ENCODE results near the gene KCNIP4.

Gene KCNIP4

GRCh38 chr4:21775703-21776102, 172.9 kb downstream of the KCNIP4 start:
- DNase-seq (ENCODE audit: low read depth, low spot score): no peak
- no peaks in the 10 kb centered on the region for H3K9me3 ChIP-seq (ENCODE audit: control insufficient read depth, insufficient read depth, low read length)
- no peaks in the 10 kb centered on the region for H3K36me3 ChIP-seq (ENCODE audit: control insufficient read depth, insufficient read depth, low read length)
- H3K27me3 ChIP-seq (ENCODE audit: control insufficient read depth, insufficient read depth, low read length): no peaks in the 10 kb centered on the region
- H3K4me3 ChIP-seq (ENCODE audit: low read length): no peak overlapping the region
- no CpG with 5 or more reads among the region's 3 CpGs for WGBS (ENCODE audit: insufficient coverage, insufficient read length)
- no peaks in the 10 kb centered on the region for H3K4me1 ChIP-seq (ENCODE audit: control insufficient read depth, insufficient read depth, low read length)
- no peak overlapping the region for H3K27ac ChIP-seq (ENCODE audit: low read length)

- H3K9me3 ChIP-seq (ENCODE audit: control insufficient read depth, insufficient read depth, low read length): no peaks in the 10 kb centered on the region
- no peak for DNase-seq (ENCODE audit: low read depth, low spot score)
- no peaks in the 10 kb centered on the region for H3K4me1 ChIP-seq (ENCODE audit: control insufficient read depth, insufficient read depth, low read length)
- H3K27ac ChIP-seq (ENCODE audit: low read length): no peak overlapping the region
- 100% methylated on average over 1 of the region's 4 CpGs for WGBS (ENCODE audit: insufficient coverage, insufficient read length)
- H3K36me3 ChIP-seq (ENCODE audit: control insufficient read depth, insufficient read depth, low read length): no peaks in the 10 kb centered on the region
- H3K4me3 ChIP-seq (ENCODE audit: low read length): no peak overlapping the region
- no peaks in the 10 kb centered on the region for H3K27me3 ChIP-seq (ENCODE audit: control insufficient read depth, insufficient read depth, low read length)
Measured at GRCh38 chr4:21769404-21770147, 179.0 kb downstream of the KCNIP4 start.

- Histone ChIP-seq H3K9me3 (ENCODE audit: control insufficient read depth, insufficient read depth, low read length) (no peaks in the 10 kb centered on the region), H3K27ac (ENCODE audit: low read length) (no peak overlapping the region), H3K4me3 (ENCODE audit: low read length) (no peak overlapping the region), H3K27me3 (ENCODE audit: control insufficient read depth, insufficient read depth, low read length) (no peaks in the 10 kb centered on the region), H3K36me3 (ENCODE audit: control insufficient read depth, insufficient read depth, low read length) (no peaks in the 10 kb centered on the region), H3K4me1 (ENCODE audit: control insufficient read depth, insufficient read depth, low read length) (no peaks in the 10 kb centered on the region)
- WGBS (ENCODE audit: insufficient coverage, insufficient read length): no CpG with 5 or more reads among the region's 6 CpGs
- peak; percentile 27 for DNase-seq (ENCODE audit: low read depth, low spot score)
Measured at GRCh38 chr4:21768349-21769310, 179.9 kb downstream of the KCNIP4 start.

GRCh38 chr4:21765810-21766407, 182.7 kb downstream of the KCNIP4 start:
- H3K36me3 ChIP-seq (ENCODE audit: control insufficient read depth, insufficient read depth, low read length): no peaks in the 10 kb centered on the region
- peak; percentile 60 for DNase-seq (ENCODE audit: low read depth, low spot score)
- no peak overlapping the region for H3K27ac ChIP-seq (ENCODE audit: low read length)
- no peaks in the 10 kb centered on the region for H3K9me3 ChIP-seq (ENCODE audit: control insufficient read depth, insufficient read depth, low read length)
- no peak overlapping the region for H3K4me3 ChIP-seq (ENCODE audit: low read length)
- no CpG with 5 or more reads among the region's 8 CpGs for WGBS (ENCODE audit: insufficient coverage, insufficient read length)
- H3K27me3 ChIP-seq (ENCODE audit: control insufficient read depth, insufficient read depth, low read length): no peaks in the 10 kb centered on the region
- no peaks in the 10 kb centered on the region for H3K4me1 ChIP-seq (ENCODE audit: control insufficient read depth, insufficient read depth, low read length)

DNA sequence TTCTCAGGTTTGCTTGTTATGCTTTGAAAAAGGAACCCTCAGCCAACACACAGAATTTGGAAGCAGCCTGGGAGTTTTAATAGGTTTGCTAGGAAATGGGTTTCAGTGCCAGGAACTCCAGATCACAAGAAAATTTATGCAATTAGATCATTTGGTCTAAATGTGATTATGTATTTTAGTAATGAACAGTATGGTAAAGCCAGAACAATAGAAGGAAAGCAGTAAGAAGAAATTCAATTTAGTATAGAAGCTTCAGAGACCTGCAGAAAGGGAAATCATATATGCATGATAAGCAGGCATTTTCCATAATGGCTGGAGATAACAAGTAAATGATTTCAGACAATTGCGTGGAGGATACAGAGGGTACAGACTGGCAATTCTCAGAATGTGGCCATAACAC, 184.7 kb downstream of the KCNIP4 start:
- WGBS (ENCODE audit: insufficient coverage, insufficient read length): no CpG with 5 or more reads among the region's 1 CpG
- no peaks in the 10 kb centered on the region for H3K9me3 ChIP-seq (ENCODE audit: control insufficient read depth, insufficient read depth, low read length)
- H3K27ac ChIP-seq (ENCODE audit: low read length): no peak overlapping the region
- H3K4me1 ChIP-seq (ENCODE audit: control insufficient read depth, insufficient read depth, low read length): no peaks in the 10 kb centered on the region
- H3K27me3 ChIP-seq (ENCODE audit: control insufficient read depth, insufficient read depth, low read length): no peaks in the 10 kb centered on the region
- no peak for DNase-seq (ENCODE audit: low read depth, low spot score)
- no peaks in the 10 kb centered on the region for H3K36me3 ChIP-seq (ENCODE audit: control insufficient read depth, insufficient read depth, low read length)
- no peak overlapping the region for H3K4me3 ChIP-seq (ENCODE audit: low read length)

GRCh38 chr4:21757248-21757647, 191.3 kb downstream of the KCNIP4 start:
- no peak for DNase-seq (ENCODE audit: low read depth, low spot score)
- no CpG with 5 or more reads among the region's 2 CpGs for WGBS (ENCODE audit: insufficient coverage, insufficient read length)
- no peak overlapping the region for H3K27ac ChIP-seq (ENCODE audit: low read length)
- no peaks in the 10 kb centered on the region for H3K27me3 ChIP-seq (ENCODE audit: control insufficient read depth, insufficient read depth, low read length)
- H3K9me3 ChIP-seq (ENCODE audit: control insufficient read depth, insufficient read depth, low read length): no peaks in the 10 kb centered on the region
- H3K4me1 ChIP-seq (ENCODE audit: control insufficient read depth, insufficient read depth, low read length): no peaks in the 10 kb centered on the region; the same call in 1 of the 2 replicates
- no peaks in the 10 kb centered on the region for H3K36me3 ChIP-seq (ENCODE audit: control insufficient read depth, insufficient read depth, low read length)
- no peak overlapping the region for H3K4me3 ChIP-seq (ENCODE audit: low read length)

GRCh38 chr4:21753084-21753760, 195.3 kb downstream of the KCNIP4 start:
- no CpG with 5 or more reads among the region's 3 CpGs for WGBS (ENCODE audit: insufficient coverage, insufficient read length)
- Histone ChIP-seq H3K9me3 (ENCODE audit: control insufficient read depth, insufficient read depth, low read length) (no peaks in the 10 kb centered on the region), H3K27me3 (ENCODE audit: control insufficient read depth, insufficient read depth, low read length) (no peaks in the 10 kb centered on the region), H3K27ac (ENCODE audit: low read length) (no peak overlapping the region), H3K4me1 (ENCODE audit: control insufficient read depth, insufficient read depth, low read length) (peaks cover 1% of the 10 kb centered on the region; the same call in 1 of the 2 replicates), H3K36me3 (ENCODE audit: control insufficient read depth, insufficient read depth, low read length) (no peaks in the 10 kb centered on the region), H3K4me3 (ENCODE audit: low read length) (no peak overlapping the region)
- DNase-seq (ENCODE audit: low read depth, low spot score): no peak

- no peak for DNase-seq (ENCODE audit: low read depth, low spot score)
- peaks cover 1% of the 10 kb centered on the region; the same call in 1 of the 2 replicates for H3K4me1 ChIP-seq (ENCODE audit: control insufficient read depth, insufficient read depth, low read length)
- no peaks in the 10 kb centered on the region for H3K36me3 ChIP-seq (ENCODE audit: control insufficient read depth, insufficient read depth, low read length)
- no peaks in the 10 kb centered on the region for H3K27me3 ChIP-seq (ENCODE audit: control insufficient read depth, insufficient read depth, low read length)
- no peak overlapping the region for H3K27ac ChIP-seq (ENCODE audit: low read length)
- no peaks in the 10 kb centered on the region for H3K9me3 ChIP-seq (ENCODE audit: control insufficient read depth, insufficient read depth, low read length)
- H3K4me3 ChIP-seq (ENCODE audit: low read length): no peak overlapping the region
Measured at GRCh38 chr4:21752616-21753015, 196.0 kb downstream of the KCNIP4 start.

- no peak for DNase-seq (ENCODE audit: low read depth, low spot score)
- Histone ChIP-seq H3K4me1 (ENCODE audit: control insufficient read depth, insufficient read depth, low read length) (peaks cover 1% of the 10 kb centered on the region; the same call in 1 of the 2 replicates), H3K27me3 (ENCODE audit: control insufficient read depth, insufficient read depth, low read length) (no peaks in the 10 kb centered on the region), H3K36me3 (ENCODE audit: control insufficient read depth, insufficient read depth, low read length) (no peaks in the 10 kb centered on the region), H3K9me3 (ENCODE audit: control insufficient read depth, insufficient read depth, low read length) (no peaks in the 10 kb centered on the region), H3K4me3 (ENCODE audit: low read length) (no peak overlapping the region), H3K27ac (ENCODE audit: low read length) (no peak overlapping the region)
- no CpG with 5 or more reads among the region's 3 CpGs for WGBS (ENCODE audit: insufficient coverage, insufficient read length)
Measured at GRCh38 chr4:21749924-21750323, 198.6 kb downstream of the KCNIP4 start.

- peaks cover 1% of the 10 kb centered on the region; the same call in 1 of the 2 replicates for H3K4me1 ChIP-seq (ENCODE audit: control insufficient read depth, insufficient read depth, low read length)
- H3K27ac ChIP-seq (ENCODE audit: low read length): no peak overlapping the region
- no peak overlapping the region for H3K4me3 ChIP-seq (ENCODE audit: low read length)
- DNase-seq (ENCODE audit: low read depth, low spot score): no peak
- no CpG with 5 or more reads among the region's 4 CpGs for WGBS (ENCODE audit: insufficient coverage, insufficient read length)
- no peaks in the 10 kb centered on the region for H3K27me3 ChIP-seq (ENCODE audit: control insufficient read depth, insufficient read depth, low read length)
- H3K9me3 ChIP-seq (ENCODE audit: control insufficient read depth, insufficient read depth, low read length): no peaks in the 10 kb centered on the region
- no peaks in the 10 kb centered on the region for H3K36me3 ChIP-seq (ENCODE audit: control insufficient read depth, insufficient read depth, low read length)
Measured at GRCh38 chr4:21749412-21749811, 199.2 kb downstream of the KCNIP4 start.
